MM.1S (cell line): ENCODE results near the gene NUDC.

Experiments used
- EZH2 ChIP-seq: fragments of 300-600 bp; sonication (generic); optimal IDR thresholded peaks from 2 replicates; pipeline ENCODE3; 2017; ENCODE audit warnings: low read depth, mild to moderate bottlenecking, antibody characterized with exemption, low read length, mixed read lengths
- TF ChIP-seq, protein P1 (sequence below): fragments of 300-600 bp; sonication (generic); IDR thresholded peaks from 2 replicates; pipeline ENCODE4 v1.5.1; 2016; ENCODE audit warnings: antibody characterized with exemption, low read length, mixed read lengths

DNA sequence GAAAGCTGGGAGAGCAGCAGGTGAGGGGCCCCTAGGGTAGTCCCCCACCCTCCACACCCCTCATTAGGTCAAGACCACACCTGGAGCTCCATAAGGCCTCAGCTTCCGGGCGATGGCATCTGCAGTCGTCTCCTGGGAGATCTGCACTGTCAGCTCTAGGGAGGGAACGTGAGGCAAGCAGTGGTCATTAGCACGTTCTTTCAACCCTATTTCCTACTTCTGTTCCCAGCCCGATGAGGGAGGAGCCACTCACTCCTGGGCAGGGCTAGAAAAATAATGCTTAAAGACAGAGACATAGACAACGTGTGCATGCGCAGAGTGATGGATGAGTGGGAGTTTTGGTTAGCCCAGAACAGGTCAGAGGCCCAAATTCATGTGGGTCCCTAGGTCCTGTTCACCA is 29.1 kb downstream of the NUDC start:
- TF ChIP-seq, protein P1, sequence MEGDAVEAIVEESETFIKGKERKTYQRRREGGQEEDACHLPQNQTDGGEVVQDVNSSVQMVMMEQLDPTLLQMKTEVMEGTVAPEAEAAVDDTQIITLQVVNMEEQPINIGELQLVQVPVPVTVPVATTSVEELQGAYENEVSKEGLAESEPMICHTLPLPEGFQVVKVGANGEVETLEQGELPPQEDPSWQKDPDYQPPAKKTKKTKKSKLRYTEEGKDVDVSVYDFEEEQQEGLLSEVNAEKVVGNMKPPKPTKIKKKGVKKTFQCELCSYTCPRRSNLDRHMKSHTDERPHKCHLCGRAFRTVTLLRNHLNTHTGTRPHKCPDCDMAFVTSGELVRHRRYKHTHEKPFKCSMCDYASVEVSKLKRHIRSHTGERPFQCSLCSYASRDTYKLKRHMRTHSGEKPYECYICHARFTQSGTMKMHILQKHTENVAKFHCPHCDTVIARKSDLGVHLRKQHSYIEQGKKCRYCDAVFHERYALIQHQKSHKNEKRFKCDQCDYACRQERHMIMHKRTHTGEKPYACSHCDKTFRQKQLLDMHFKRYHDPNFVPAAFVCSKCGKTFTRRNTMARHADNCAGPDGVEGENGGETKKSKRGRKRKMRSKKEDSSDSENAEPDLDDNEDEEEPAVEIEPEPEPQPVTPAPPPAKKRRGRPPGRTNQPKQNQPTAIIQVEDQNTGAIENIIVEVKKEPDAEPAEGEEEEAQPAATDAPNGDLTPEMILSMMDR: no peak
- no peak for TF ChIP-seq EZH2
